GM21526 (cell line): ENCODE measurements around the gene SCN4B.
"Not testable (repeated sequence)": the region's sequence is repeated elsewhere in the genome, so short reads cannot be mapped to it uniquely, and the experiment has no call there.

Source experiments
- ATAC-seq: cut with Tn5 transposase; IDR thresholded peaks from one replicate; pipeline ENCODE4 v1.9.1; 2021; ENCODE audit warnings: moderate library complexity; ENCODE audit not compliant: unreplicated experiment, low FRiP score

The SCN4B gene

GRCh38 chr11:118152552-118153471 lies at the start of gene SCN4B:
SCN4B (minus strand) TSS chr11:118152823; CDS start chr11:118152673, 150 bp downstream.
- no peak for ATAC-seq

- ATAC-seq = no peak
Observed at GRCh38 chr11:118201966-118202365, 49.3 kb upstream of the SCN4B start.

GRCh38 chr11:118200901-118201680 lies 48.5 kb upstream of the SCN4B start:
- no peak for ATAC-seq

GRCh38 chr11:118200497-118200896 lies 47.9 kb upstream of the SCN4B start:
- no peak for ATAC-seq

GRCh38 chr11:118199135-118199534 lies 46.5 kb upstream of the SCN4B start:
- no peak for ATAC-seq

GRCh38 chr11:118198370-118198769 lies 45.7 kb upstream of the SCN4B start:
- ATAC-seq = no peak

- no peak for ATAC-seq
Observed at GRCh38 chr11:118194835-118195627, 42.4 kb upstream of the SCN4B start.

- ATAC-seq = no peak
Observed at GRCh38 chr11:118193910-118194566, 41.4 kb upstream of the SCN4B start.

GRCh38 chr11:118192817-118193216 lies 40.2 kb upstream of the SCN4B start:
- not testable (repeated sequence) for ATAC-seq

GRCh38 chr11:118190942-118191506 lies 38.4 kb upstream of the SCN4B start:
- not testable (repeated sequence) for ATAC-seq

GRCh38 chr11:118186346-118187107 lies 33.9 kb upstream of the SCN4B start:
- no peak for ATAC-seq

GRCh38 chr11:118184784-118185579 lies 32.4 kb upstream of the SCN4B start:
- ATAC-seq = no peak

- not testable (repeated sequence) for ATAC-seq
Observed at GRCh38 chr11:118183691-118184090, 31.1 kb upstream of the SCN4B start.

- no peak for ATAC-seq
Observed at GRCh38 chr11:118180300-118180703, 27.7 kb upstream of the SCN4B start.

- no peak for ATAC-seq
Observed at GRCh38 chr11:118176778-118177134, 24.1 kb upstream of the SCN4B start.

GRCh38 chr11:118175993-118176777 lies 23.6 kb upstream of the SCN4B start, which contains the start of gene SCN2B:
SCN2B (minus strand) TSS chr11:118176639; CDS start chr11:118176431, 208 bp downstream.
- ATAC-seq = no peak
